IPS DF 6.9 (cell line): ENCODE data around the gene RPLP2.

Experiments used
- DNase-seq: peaks from one replicate; pipeline ENCODE4 v3.0.0-alpha.2; 2013; ENCODE audit warnings: low read depth, low spot score
- H3K27ac ChIP-seq: one replicate; pipeline ENCODE4 v1.5.1; 2013; ENCODE audit warnings: low read length, control low read depth
- H3K27me3 ChIP-seq: 2 replicates; pipeline ENCODE4 v1.6.1; 2013; ENCODE audit warnings: mild to moderate bottlenecking, low read length; ENCODE audit not compliant: control insufficient read depth, insufficient read depth
- H3K36me3 ChIP-seq: 2 replicates; pipeline ENCODE4 v1.6.1; 2013; ENCODE audit warnings: low read length; ENCODE audit not compliant: control insufficient read depth, insufficient read depth
- H3K4me1 ChIP-seq: 2 replicates; pipeline ENCODE4 v1.6.1; 2013; ENCODE audit warnings: low read length; ENCODE audit not compliant: control insufficient read depth, insufficient read depth
- H3K4me3 ChIP-seq: 2 replicates; pipeline ENCODE4 v1.5.1; 2013; ENCODE audit warnings: mild to moderate bottlenecking, low read length
- H3K9me3 ChIP-seq: 2 replicates; pipeline ENCODE4 v1.6.1; 2013; ENCODE audit warnings: low read length, inconsistent platforms; ENCODE audit not compliant: control insufficient read depth, insufficient read depth
- WGBS: extraction: QIAGEN DNeasy Blood & Tissue Kit; methylation state at CpG from one replicate; pipeline ENCODE4 v1.1.7; 2013; ENCODE audit warnings: mixed read lengths, missing lambda C conversion rate; ENCODE audit not compliant: insufficient read length, insufficient coverage; 5-methylcytosine and 5-hydroxymethylcytosine counted together

RPLP2 gene

GRCh38 chr11:809287-810039 lies at the start of gene RPLP2:
RPLP2 (plus strand) TSS chr11:809967; CDS start chr11:810235, 268 bp downstream.
- H3K9me3 ChIP-seq = no peaks in the 10 kb centered on the region
- H3K27me3 ChIP-seq = no peaks in the 10 kb centered on the region
- H3K36me3 ChIP-seq = peaks cover 24% of the 10 kb centered on the region
- H3K4me1 ChIP-seq = 0 out of 2 replicates have a peak, but pooled peaks cover 1% of the 10 kb centered on the region
- H3K27ac ChIP-seq = no peak within 1 kb of the TSS
- peak within 1 kb of the TSS; percentile 83 for H3K4me3 ChIP-seq
- no CpG with 5 or more reads among the region's 81 CpGs for WGBS
- DNase-seq = no peak

DNA sequence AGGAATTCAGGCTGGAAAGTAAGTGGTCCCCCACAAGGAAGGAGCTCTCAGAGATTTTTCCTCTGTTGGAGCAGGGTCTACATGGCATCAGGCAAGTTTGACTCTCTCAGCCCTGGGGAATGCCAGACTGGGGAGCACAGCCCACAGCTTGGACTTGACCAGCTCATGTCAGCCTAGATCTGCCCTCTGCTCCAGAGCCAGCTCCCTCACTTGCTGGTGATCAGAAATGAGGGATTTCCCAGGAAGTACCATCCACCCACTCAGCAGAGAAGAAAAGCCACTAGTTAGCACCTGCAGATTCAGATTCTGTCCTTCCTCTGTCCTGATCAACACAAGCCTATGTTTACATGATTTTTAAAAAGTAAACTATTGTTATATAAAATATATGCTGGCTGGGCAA lies 49.5 kb upstream of the RPLP2 start:
- Histone ChIP-seq H3K4me3 (no peak overlapping the region), H3K36me3 (peaks cover 31% of the 10 kb centered on the region)

GRCh38 chr11:761526-762108 lies 48.1 kb upstream of the RPLP2 start:
- DNase-seq = no peak
- Histone ChIP-seq H3K4me1 (peaks cover 5% of the 10 kb centered on the region), H3K27me3 (no peaks in the 10 kb centered on the region), H3K4me3 (no peak overlapping the region), H3K36me3 (peaks cover 23% of the 10 kb centered on the region), H3K9me3 (no peaks in the 10 kb centered on the region), H3K27ac (no peak overlapping the region)
- WGBS = no CpG with 5 or more reads among the region's 8 CpGs

More for the DNA sequence above, 49.5 kb upstream of the RPLP2 start:
- Histone ChIP-seq H3K27ac (no peak overlapping the region), H3K4me1 (peaks cover 5% of the 10 kb centered on the region), H3K27me3 (no peaks in the 10 kb centered on the region), H3K9me3 (no peaks in the 10 kb centered on the region)
- no peak for DNase-seq

GRCh38 chr11:762421-763072 lies 47.2 kb upstream of the RPLP2 start:
- peaks cover 5% of the 10 kb centered on the region for H3K4me1 ChIP-seq
- WGBS = no CpG with 5 or more reads among the region's 10 CpGs
- H3K36me3 ChIP-seq = peaks cover 26% of the 10 kb centered on the region
- H3K9me3 ChIP-seq = no peaks in the 10 kb centered on the region
- no peak overlapping the region for H3K4me3 ChIP-seq
- H3K27ac ChIP-seq = no peak overlapping the region
- H3K27me3 ChIP-seq = no peaks in the 10 kb centered on the region
- DNase-seq = no peak

- Histone ChIP-seq H3K27ac (no peak overlapping the region), H3K36me3 (peaks cover 26% of the 10 kb centered on the region), H3K4me3 (no peak overlapping the region), H3K9me3 (no peaks in the 10 kb centered on the region), H3K27me3 (no peaks in the 10 kb centered on the region), H3K4me1 (peaks cover 5% of the 10 kb centered on the region)
- no peak for DNase-seq
- WGBS = no CpG with 5 or more reads among the region's 24 CpGs
Observed at GRCh38 chr11:763073-763463, 46.7 kb upstream of the RPLP2 start.

GRCh38 chr11:763549-764321 lies 46.0 kb upstream of the RPLP2 start:
- H3K27ac ChIP-seq = no peak overlapping the region
- peaks cover 26% of the 10 kb centered on the region for H3K36me3 ChIP-seq

DNA sequence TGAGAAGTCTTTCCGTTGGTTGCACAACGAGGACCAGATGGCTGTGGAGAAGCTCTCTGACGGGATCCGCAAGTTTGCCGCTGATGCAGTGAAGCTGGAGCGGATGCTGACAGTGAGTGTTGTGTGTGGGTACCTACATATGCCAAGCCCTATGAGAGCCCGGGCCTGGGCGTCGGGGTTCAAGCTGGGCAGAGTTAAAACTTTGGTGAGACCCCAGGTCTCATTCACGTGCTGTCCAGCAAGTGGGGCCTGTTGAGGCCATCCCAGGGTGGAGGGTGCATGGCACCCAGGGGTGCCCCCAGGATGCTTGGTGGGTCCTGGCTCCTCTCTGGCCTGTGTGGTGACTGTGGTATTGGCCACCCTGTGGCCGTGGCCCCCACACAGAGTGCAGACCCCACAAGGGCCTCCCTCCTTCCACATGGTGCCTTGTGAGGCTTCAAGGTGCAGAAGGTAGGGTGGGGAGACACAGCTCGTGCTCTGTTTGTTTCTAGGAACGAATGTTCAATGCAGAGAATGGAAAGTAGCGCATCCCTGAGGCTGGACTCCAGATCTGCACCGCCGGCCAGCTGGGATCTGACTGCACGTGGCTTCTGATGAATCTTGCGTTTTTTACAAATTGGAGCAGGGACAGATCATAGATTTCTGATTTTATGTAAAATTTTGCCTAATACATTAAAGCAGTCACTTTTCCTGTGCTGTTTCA lies 45.3 kb upstream of the RPLP2 start:
- H3K9me3 ChIP-seq = no peaks in the 10 kb centered on the region
- H3K27ac ChIP-seq = no peak overlapping the region
- peaks cover 26% of the 10 kb centered on the region for H3K36me3 ChIP-seq
- no peak for DNase-seq
- peaks cover 5% of the 10 kb centered on the region for H3K4me1 ChIP-seq
- WGBS = no CpG with 5 or more reads among the region's 18 CpGs
- H3K4me3 ChIP-seq = no peak overlapping the region
- no peaks in the 10 kb centered on the region for H3K27me3 ChIP-seq

More at GRCh38 chr11:763549-764321, 46.0 kb upstream of the RPLP2 start:
- Histone ChIP-seq H3K4me1 (peaks cover 5% of the 10 kb centered on the region), H3K9me3 (no peaks in the 10 kb centered on the region), H3K27me3 (no peaks in the 10 kb centered on the region), H3K4me3 (no peak overlapping the region)
- DNase-seq = no peak
- WGBS = no CpG with 5 or more reads among the region's 22 CpGs

DNA sequence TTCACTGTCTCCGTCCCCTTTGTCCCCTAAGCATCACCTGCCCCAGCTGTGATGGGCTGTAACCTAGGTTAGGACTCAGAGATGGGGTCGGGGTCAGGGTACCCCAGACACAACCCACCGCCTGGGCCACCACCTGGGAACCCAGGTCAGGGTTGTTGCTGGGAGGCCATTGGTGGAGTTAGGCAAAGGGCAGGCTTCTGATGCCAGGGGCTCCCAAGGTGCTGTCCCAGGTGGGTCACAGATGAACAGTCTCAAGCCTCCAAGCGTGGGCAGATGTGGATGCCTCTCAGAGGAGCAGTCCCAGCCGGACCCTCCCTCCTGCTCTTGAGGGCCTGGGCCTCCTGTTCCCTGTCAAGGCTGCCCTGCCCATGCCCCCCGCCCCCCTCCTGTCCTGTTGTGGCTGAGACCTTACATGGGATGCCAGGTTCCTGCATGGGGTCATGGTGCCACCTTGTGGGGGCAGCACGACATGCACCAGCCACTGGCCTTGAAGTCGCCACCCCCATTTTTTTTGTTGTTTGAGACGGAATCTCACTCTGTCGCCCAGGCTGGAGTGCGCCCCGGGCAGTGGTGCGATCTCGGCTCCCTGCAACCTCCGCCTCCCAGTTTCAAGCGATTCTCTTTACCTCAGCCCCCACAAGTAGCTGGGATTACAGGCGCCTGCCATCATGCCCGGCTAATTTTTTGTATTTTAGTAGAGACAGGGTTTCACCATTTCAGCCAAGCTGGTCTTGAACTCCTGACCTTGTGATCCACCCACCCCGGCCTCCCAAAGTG lies 44.6 kb upstream of the RPLP2 start:
- Histone ChIP-seq H3K9me3 (no peaks in the 10 kb centered on the region), H3K27me3 (no peaks in the 10 kb centered on the region), H3K4me3 (no peak overlapping the region), H3K36me3 (peaks cover 25% of the 10 kb centered on the region), H3K4me1 (peaks cover 5% of the 10 kb centered on the region), H3K27ac (no peak overlapping the region)
- WGBS = no CpG with 5 or more reads among the region's 19 CpGs
- no peak for DNase-seq

DNA sequence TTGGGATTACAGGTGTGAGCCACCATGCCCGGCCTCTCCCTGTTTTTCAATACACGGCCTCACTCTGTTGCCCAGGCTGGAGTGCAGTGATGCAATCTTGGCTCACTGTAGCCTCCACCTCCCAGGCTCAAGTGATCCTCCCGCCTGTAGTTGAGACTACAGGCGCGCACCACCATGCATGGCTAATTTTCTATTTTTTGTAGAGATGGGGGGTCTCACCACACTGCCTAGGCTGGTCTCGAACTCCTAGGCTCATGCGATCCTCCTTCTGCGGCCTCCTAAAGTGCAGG lies 44.0 kb upstream of the RPLP2 start:
- peaks cover 28% of the 10 kb centered on the region for H3K36me3 ChIP-seq

More for the DNA sequence above, 44.0 kb upstream of the RPLP2 start:
- H3K4me1 ChIP-seq = peaks cover 5% of the 10 kb centered on the region
- H3K4me3 ChIP-seq = no peak overlapping the region
- H3K27ac ChIP-seq = no peak overlapping the region
- H3K27me3 ChIP-seq = no peaks in the 10 kb centered on the region
- H3K9me3 ChIP-seq = no peaks in the 10 kb centered on the region
- WGBS = no CpG with 5 or more reads among the region's 8 CpGs
- no peak for DNase-seq
